GOT3 (cell line): ENCODE measurements around the gene AURKB.
A peak's percentile ranks its signal among the peaks of the same experiment; 100 is the strongest.

ENCODE experiments used
- DNase-seq: peaks from one replicate; lab custom pipeline; 2025; ENCODE audit warnings: mixed read lengths; lab: John Stamatoyannopoulos, UW

Gene AURKB

DNA sequence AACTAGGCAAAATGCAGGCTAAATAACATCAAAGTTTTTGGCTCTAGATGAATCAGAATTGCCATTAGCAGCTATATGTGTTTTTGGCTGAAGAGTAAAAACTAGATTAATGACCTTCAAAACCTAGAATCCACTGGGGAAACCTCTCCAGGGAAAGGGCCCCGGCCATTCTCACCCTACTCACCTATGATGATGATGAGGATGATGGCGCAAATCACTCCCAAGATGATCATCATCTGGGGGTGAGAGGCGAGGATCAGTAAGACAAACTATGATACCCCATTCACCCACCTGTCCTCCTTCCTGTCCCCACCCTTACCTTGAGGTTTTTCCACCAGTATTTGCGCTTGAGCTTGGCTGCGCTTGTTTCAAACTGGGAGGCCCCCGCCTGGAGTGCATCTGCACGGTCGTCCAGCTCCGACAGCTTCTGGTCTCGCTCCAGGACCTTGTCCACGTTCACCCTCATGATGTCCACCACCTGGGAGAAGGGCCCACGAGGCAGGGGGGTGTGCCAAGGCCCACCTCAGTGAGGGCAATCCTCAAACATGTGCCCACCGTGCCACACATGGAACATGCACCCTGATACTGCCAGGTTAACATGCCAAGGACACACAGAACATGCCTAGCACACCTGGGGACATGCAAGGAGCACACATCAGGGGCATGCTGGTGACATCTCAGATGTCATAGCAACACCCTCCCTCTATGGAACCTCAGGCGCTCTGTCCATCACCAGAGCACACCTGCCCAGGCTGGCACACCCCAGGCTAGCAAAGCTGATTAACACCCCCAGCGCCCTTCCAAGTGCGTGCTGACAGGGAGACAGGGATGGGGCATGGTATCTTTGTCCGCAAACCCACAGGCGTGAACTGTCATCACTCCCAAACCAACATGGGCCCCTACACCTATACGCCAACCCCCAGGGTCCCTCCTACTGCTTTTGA, 48.8 kb downstream of the AURKB start:
- DNase-seq, result no peak

DNA sequence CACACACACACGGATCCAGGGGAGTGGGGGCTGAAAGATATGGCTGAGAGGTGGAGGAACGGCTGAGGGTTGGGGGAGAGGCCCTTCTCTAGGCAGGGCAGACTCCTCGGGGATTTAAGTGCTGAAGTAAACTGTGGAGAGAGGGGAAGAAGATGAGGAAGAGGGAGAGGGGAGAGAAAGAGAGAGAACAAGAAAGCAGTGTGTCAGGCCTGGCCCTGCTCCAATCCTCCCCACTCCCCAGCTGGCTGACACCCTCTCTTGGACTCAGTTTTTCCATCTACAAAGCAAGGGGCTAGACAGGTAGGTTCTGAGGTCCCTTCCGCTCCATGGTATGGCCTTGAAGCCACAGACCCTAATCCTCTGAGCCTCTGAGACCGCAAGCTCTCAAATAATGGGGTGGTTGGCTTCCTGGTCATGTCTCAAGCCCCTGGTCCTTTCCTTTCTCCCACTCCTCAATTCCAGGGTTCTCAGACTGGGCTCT, 49.6 kb downstream of the AURKB start:
- no peak for DNase-seq

DNA sequence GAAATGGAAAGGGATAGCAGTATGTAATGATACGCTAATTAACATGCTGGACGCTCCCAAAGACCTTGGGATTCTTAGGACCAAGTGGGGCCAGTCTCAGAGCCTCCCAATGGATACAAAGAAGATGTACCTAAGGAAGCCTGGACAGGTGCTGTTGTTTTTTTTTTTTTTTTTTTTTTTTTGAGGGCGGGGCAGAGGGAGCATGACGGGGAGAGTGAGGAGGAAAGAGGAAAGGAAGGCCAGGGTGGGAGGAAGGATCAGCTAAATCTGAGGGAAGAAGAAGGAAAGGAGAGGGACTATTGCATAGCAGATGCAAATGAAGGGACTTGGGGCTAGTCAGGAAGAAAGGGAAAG, 50.2 kb downstream of the AURKB start:
- no peak for DNase-seq

DNA sequence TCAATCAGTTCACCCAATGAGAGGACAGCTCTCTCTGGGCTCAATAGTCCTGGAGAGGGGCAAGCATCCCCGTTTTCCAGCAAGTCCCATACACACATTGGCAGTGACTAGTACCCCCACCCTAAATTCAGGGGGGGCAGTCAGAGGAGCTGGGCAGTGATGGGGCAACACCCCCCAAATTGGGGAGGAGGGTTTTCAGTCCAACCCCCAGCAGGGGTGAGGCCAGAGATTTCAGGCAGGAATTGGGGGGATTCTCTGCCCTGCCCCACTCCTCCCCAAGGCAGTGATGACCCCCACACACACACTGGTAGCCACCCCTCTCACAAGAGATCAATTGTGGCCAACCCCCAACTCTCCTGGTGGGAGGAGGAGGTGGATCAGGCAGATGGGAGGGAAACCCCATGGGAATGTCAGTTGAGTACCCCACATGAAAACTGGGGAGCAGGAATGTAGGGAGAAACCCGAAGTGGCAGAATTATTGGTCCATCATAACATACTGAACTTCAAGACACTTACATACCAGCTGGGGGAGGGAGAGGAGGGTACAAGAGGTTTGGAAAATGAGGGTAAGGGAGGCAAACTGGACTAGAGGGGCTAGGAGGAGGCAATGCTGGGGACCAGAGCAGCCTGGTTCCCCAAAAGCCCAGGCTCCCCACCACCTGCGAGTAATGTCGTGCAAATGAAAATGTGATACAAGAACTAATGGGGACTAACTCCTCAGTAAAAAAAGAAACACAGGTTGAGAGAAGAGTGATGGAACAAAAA, 50.7 kb downstream of the AURKB start:
- DNase-seq, result no peak

DNA sequence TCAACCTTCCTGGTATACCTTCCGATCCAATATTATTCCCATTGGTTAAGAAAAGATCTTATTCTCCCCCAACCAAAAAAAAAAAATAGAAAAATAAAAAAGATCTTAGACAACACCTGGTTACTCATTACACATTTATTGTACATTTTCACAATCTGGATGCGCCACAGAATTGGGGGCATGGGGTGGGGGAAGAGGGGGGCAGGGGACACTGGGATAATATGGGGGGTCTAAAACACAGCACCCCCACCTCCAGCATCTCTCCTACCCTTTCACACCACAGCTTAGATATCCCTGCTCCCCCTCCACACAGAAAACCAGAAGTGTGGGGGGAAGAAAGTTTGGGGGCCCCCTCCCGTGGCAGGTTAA, 51.4 kb downstream of the AURKB start:
- no peak for DNase-seq

DNA sequence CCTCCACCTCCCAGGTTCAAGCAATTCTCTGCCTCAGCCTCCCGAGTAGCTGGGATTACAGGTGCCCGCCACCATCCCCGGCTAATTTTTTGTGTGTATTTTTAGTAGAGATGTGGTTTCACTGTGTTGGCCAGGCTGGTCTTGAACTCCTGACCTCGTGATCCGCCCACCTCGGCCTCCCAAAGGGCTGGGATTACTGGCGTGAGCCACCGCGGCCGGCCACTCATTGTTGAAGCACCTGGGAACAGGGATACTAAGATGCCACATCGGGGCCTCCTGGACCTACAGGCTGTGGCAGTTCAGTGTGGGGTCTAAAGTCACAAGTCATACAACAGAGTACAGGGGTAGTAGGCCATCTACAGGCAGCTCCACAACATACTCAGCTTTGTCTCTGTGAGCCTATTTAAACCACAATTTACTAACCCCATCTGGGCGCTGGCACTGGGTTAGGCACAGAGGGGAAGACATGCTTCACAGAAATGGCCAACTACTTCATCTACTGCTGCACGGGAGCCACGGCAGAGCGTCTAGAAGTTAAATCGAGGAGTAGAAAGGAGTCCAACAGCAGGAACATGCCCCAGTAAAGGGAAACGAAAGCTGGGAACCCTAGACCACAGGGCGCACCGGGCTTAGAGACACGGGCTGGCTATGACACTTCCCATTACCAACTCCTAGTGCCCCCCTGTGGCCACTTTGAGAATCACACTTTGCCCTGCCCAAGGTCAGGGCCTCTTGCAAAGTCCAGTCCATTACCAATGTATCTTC, 51.9 kb downstream of the AURKB start:
- DNase-seq, result peak; percentile 64

DNA sequence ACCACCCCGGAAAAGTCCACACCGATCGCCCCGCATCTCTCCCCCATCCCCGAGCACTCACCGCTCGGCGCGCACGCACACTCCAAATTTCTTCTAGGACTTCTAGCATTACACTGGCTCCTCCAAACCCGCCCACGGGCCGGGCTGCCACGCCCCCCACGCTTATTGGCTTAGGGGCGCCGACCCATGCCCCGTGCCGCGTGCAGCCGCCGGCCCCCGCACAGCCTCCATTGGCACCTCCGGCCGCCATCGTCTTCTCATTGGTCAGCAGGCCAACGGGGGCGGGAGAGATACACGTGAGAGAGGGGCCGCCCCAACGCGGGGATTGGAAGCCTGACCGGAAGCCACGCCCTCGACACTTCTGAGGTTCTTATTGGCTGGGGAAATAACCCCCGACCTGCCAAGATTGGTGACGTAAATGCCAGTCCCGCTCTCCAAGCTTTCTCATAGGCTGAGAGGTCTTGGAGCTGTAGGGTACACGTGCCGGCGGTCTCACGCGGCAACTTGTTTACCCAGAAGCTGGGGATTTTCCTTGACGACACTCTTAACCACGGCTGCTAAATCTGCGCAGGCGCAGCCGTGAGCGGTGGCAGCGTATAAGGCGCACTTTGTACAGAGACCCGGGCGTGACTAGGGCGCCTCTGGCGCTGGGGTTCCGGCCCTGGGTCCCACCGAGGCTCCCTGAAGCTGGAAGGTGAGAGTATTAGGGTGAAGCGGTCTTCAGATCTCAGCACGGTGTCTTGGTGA, 54.0 kb downstream of the AURKB start:
- DNase-seq, result peak; percentile 99

DNA sequence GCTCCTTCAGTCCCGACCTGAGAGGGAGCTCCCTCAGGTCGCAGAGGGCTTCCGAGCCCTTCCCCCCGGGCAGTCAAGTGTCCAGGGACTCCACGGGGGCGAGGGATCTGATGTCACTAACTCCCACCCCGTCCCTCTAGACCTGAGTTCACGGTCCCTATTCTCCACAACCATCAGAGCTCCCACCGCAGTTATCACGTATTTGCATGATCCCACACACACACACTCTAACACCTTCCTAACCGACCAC, 54.5 kb downstream of the AURKB start:
- no peak for DNase-seq

DNA sequence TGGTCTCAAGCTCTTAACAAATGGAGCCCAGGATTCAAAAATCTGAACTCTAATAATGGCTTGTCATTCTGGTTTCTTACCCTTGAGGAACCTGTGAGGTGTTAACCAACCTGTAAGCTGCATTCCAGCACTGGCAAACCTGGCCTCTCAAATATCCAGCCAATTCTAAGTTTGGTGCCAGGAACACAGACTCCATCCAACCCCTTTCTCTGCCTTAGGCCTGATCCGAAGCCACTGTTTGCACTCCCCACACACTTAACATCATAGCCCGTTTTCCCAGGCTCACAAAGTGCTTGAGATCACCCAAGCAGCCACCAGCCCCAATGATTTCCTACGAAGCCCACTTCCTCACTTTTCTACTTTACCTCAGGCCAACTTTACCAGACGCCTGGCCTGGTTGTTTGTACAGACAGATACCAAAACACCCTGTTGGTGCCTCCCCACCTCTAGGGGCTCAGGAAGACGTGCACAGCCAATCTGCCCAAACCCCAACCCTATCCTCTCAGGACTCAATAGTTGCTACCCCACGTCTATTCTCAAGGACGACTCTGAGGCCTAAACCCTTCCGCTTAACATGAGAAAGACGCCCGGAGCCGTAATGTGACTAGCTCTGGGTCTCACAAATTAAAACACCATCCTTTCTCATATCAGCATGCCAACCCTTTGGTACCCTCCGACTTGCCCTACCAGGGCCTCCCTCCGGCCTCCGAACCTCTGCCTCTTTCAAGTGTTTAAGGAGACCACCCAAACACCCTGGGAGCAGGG, 55.0 kb downstream of the AURKB start:
- DNase-seq, result no peak
